Hepatocyte (in vitro differentiated cells): ENCODE results near the gene GTPBP8. TPM values are rescaled to one million over a fixed set of nuclear protein-coding genes. Genes with fewer than 3 reads are reported as not detected.

Experiments used
- DNase-seq: peaks from one replicate; pipeline ENCODE4 v3.0.0-alpha.2; 2016; ENCODE audit warnings: low spot score
- H2AFZ ChIP-seq: fragments of 200-600 bp; sonication (generic); 2 replicates; pipeline ENCODE4 v1.6.0; 2016; ENCODE audit warnings: antibody characterized with exemption, mild to moderate bottlenecking
- H3K27ac ChIP-seq: fragments of 200-600 bp; sonication (generic); 2 replicates; pipeline ENCODE4 v1.5.1; 2016; ENCODE audit warnings: mild to moderate bottlenecking
- H3K27me3 ChIP-seq: fragments of 200-600 bp; sonication (generic); 2 replicates; pipeline ENCODE4 v1.6.1; 2016
- H3K36me3 ChIP-seq: fragments of 200-600 bp; sonication (generic); replicated peaks from 2 replicates; pipeline ENCODE4 v1.5.1; 2016; ENCODE audit warnings: low read depth; ENCODE audit not compliant: insufficient read depth
- H3K4me1 ChIP-seq: fragments of 200-600 bp; sonication (generic); 2 replicates; pipeline ENCODE4 v1.5.1; 2016; ENCODE audit warnings: mild to moderate bottlenecking, moderate library complexity; ENCODE audit not compliant: insufficient read depth
- H3K4me2 ChIP-seq: fragments of 200-600 bp; sonication (generic); 2 replicates; pipeline ENCODE4 v1.6.0; 2016
- H3K4me3 ChIP-seq: fragments of 200-600 bp; sonication (generic); 2 replicates; pipeline ENCODE4 v1.5.1; 2016; ENCODE audit warnings: mild to moderate bottlenecking
- H3K79me2 ChIP-seq: fragments of 200-600 bp; sonication (generic); 2 replicates; pipeline ENCODE4 v1.6.0; 2017; ENCODE audit warnings: mild to moderate bottlenecking
- H3K9me2 ChIP-seq: fragments of 200-600 bp; sonication (generic); replicated peaks from 2 replicates; pipeline ENCODE4 v1.6.0; 2017; ENCODE audit warnings: mild to moderate bottlenecking; ENCODE audit not compliant: insufficient read depth
- H3K9me3 ChIP-seq: fragments of 200-600 bp; sonication (generic); 2 replicates; pipeline ENCODE4 v1.5.1; 2016; ENCODE audit warnings: low read depth, mild to moderate bottlenecking
- H4K20me1 ChIP-seq: fragments of 200-600 bp; sonication (generic); 2 replicates; pipeline ENCODE4 v1.6.0; 2016; ENCODE audit warnings: mild to moderate bottlenecking; ENCODE audit not compliant: insufficient read depth, poor library complexity, severe bottlenecking
- EZH2 ChIP-seq: fragments of 200-600 bp; sonication (generic); IDR thresholded peaks from 2 replicates; pipeline ENCODE4 v1.6.1; 2016; ENCODE audit warnings: antibody characterized with exemption, mild to moderate bottlenecking, borderline replicate concordance
- EZH2phosphoT487 ChIP-seq: fragments of 200-600 bp; sonication (generic); IDR thresholded peaks from one replicate; pipeline ENCODE4 v1.6.1; 2018; ENCODE audit warnings: antibody characterized with exemption, mild to moderate bottlenecking, low read depth, moderate library complexity; ENCODE audit not compliant: unreplicated experiment, severe bottlenecking
- WGBS: methylation state at CpG from one replicate; pipeline ENCODE4 v1.1.6; 2016; ENCODE audit warnings: low lambda C conversion rate; ENCODE audit errors: missing lambda C conversion rate; 5-methylcytosine and 5-hydroxymethylcytosine counted together
- polyA plus RNA-seq: library from polyadenylated mRNA; unstranded; fragments of >200 nt; fragmentation: Nextera tagmentation; extraction: Ambion mirVana; gene quantifications from 2 replicates; pipeline ENCODE4 v1.2.1, GENCODE V29; 2016
- total RNA-seq: library from RNA; depleted of rRNA; stranded (reverse); fragments of >200 nt; gene quantifications from 2 replicates; pipeline ENCODE4 v1.2.3, GENCODE V29; 2014
- TF ChIP-seq, protein P1 (sequence below): fragments of 200-600 bp; sonication (generic); IDR thresholded peaks from 2 replicates; pipeline ENCODE4 v1.5.1; 2016; ENCODE audit warnings: antibody characterized with exemption, mild to moderate bottlenecking; ENCODE audit not compliant: poor library complexity

The GTPBP8 gene
- total and polyA plus RNA-seq, 2 experiments from 2014 or later, result 11.8 to 19.1 TPM

DNA sequence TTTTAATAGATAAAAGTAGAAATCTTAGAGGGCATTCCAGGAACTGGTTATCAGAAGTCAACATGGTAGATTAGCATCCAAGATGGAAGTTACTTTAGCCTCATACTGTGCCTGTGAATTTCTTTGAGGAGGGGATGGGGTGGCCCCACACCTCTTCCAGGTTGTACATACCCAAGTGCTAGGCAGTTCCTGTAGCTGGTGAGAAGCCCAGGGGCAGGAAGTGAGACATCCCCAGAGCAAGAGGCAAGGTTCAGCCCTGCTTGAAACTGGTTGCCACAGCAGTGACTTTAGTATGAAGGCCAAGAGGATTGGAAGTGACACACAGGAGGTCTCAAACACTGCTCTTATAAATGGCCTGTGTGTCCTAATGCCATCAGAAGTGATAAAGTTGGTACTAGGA, 11.9 kb downstream of the GTPBP8 start:
- Histone ChIP-seq H3K27ac (no peak overlapping the region), H3K27me3 (no peaks in the 10 kb centered on the region), H3K36me3 (no peaks in the 10 kb centered on the region), H3K9me2 (no peaks in the 10 kb centered on the region), H3K9me3 (no peaks in the 10 kb centered on the region), H3K79me2 (peaks cover 2% of the 10 kb centered on the region), H2AFZ (no peak overlapping the region), H3K4me2 (no peak overlapping the region), H3K4me1 (no peaks in the 10 kb centered on the region), H4K20me1 (no peaks in the 10 kb centered on the region), H3K4me3 (no peak overlapping the region)
- no peak for TF ChIP-seq EZH2
- no peak for TF ChIP-seq EZH2phosphoT487
- TF ChIP-seq, protein P1, sequence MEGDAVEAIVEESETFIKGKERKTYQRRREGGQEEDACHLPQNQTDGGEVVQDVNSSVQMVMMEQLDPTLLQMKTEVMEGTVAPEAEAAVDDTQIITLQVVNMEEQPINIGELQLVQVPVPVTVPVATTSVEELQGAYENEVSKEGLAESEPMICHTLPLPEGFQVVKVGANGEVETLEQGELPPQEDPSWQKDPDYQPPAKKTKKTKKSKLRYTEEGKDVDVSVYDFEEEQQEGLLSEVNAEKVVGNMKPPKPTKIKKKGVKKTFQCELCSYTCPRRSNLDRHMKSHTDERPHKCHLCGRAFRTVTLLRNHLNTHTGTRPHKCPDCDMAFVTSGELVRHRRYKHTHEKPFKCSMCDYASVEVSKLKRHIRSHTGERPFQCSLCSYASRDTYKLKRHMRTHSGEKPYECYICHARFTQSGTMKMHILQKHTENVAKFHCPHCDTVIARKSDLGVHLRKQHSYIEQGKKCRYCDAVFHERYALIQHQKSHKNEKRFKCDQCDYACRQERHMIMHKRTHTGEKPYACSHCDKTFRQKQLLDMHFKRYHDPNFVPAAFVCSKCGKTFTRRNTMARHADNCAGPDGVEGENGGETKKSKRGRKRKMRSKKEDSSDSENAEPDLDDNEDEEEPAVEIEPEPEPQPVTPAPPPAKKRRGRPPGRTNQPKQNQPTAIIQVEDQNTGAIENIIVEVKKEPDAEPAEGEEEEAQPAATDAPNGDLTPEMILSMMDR, result no peak
- no peak for DNase-seq

DNA sequence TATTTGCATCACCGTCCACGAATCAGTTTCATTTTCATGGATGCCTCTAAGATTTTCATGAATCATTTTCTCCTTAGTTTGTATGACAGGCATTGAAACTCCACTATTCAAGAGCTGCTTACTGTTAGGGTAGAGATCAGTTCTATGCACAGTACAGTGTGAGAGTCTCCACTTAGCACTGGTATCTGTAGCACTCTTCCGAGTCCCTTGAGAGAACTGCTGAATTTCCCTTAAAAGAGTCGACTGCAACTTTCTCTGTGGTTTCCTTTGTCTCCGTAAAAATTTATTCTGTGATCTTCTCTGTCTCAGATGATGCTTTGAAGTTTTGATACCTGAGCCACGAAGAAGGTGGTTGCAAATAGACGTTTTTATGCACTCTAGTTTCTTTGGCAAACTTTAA, 14.8 kb downstream of the GTPBP8 start:
- no peaks in the 10 kb centered on the region for H3K27me3 ChIP-seq
- no peaks in the 10 kb centered on the region for H3K4me1 ChIP-seq
- H2AFZ ChIP-seq, result no peak overlapping the region
- no peaks in the 10 kb centered on the region for H3K9me2 ChIP-seq
- WGBS, result 96% methylated on average over 7 of the region's 7 CpGs
- TF ChIP-seq EZH2 (no peak), EZH2phosphoT487 (no peak)
- TF ChIP-seq, protein P1, result no peak
- H3K27ac ChIP-seq, result no peak overlapping the region
- no peaks in the 10 kb centered on the region for H3K9me3 ChIP-seq
- no peak overlapping the region for H3K4me3 ChIP-seq
- H4K20me1 ChIP-seq, result peaks cover 7% of the 10 kb centered on the region
- H3K79me2 ChIP-seq, result peaks cover 22% of the 10 kb centered on the region
- H3K4me2 ChIP-seq, result no peak overlapping the region
- H3K36me3 ChIP-seq, result no peaks in the 10 kb centered on the region
- DNase-seq, result no peak

DNA sequence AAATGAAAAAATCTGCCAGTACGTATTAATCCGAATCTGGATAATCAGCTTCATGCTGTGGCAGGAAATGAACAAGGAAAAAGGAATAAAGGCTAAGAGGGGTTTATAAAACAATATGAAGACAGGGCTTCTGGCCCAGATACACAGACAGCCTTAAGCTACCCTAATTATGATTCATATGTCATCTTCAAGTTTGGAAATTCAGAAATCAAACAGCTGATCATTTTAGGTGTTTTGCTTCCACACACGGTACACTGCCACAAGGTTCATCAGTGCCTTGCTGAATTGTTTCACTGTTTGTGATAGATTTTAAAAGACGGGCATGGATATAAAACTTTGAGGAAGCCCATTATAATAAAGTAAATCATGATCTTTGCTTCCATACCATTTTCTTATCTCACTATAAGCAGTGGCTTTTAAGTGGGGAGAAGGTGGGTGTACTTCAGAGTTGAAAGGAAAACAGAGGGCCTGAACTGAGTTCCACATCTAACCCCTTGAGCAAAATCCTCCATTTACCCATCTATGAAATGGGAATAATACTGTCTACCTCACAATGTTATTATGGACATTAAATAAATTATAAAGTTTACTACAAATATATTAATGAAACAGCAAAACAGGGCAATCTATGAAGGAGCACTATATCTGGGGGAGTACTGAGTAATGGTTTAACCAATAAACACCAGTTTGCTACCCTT, 15.7 kb downstream of the GTPBP8 start:
- Histone ChIP-seq H3K4me2 (no peak overlapping the region), H3K27me3 (no peaks in the 10 kb centered on the region), H3K4me3 (no peak overlapping the region), H3K4me1 (no peaks in the 10 kb centered on the region), H3K36me3 (no peaks in the 10 kb centered on the region), H3K27ac (no peak overlapping the region), H3K9me2 (no peaks in the 10 kb centered on the region), H3K79me2 (peaks cover 25% of the 10 kb centered on the region), H4K20me1 (peaks cover 7% of the 10 kb centered on the region), H3K9me3 (no peaks in the 10 kb centered on the region), H2AFZ (no peak overlapping the region)
- no peak for TF ChIP-seq EZH2phosphoT487
- no peak for TF ChIP-seq EZH2
- TF ChIP-seq, protein P1, result no peak
- no peak for DNase-seq
- WGBS, result 96% methylated on average over 4 of the region's 4 CpGs
